OCI-LY7 (cell line): ENCODE results near the gene CR2. TPM values are rescaled to one million over a fixed set of nuclear protein-coding genes. Genes with fewer than 3 reads are reported as not detected.

ENCODE experiments used
- BruUV-seq: library from RNA; stranded (reverse); fragments of 400-500 nt; replicated peaks from 2 replicates; lab custom pipeline; 2021; lab: Mats Ljungman, UMichigan
- CTCF ChIA-PET: fragments of 300-600 bp; sonication (Branson Sonifier 250); formaldehyde crosslinking; loops from one replicate; lab custom pipeline; 2022; ENCODE audit warnings: antibody characterized with exemption; ENCODE audit not compliant: unreplicated experiment; lab: Charles Lee
- POLR2A ChIA-PET: fragments of 300-600 bp; sonication (Branson Sonifier 250); formaldehyde crosslinking; loops from one replicate; lab custom pipeline; 2022; ENCODE audit warnings: antibody characterized with exemption; lab: Charles Lee
- DNase-seq: peaks from one replicate; pipeline ENCODE4 v3.0.0-alpha.2; 2015; ENCODE audit warnings: low spot score
- H2AFZ ChIP-seq: fragments of 200-600 bp; sonication (generic), shearing (Covaris generic); 2 replicates; pipeline ENCODE4 v1.6.1; 2014; ENCODE audit warnings: mild to moderate bottlenecking, antibody characterized with exemption, low read length, moderate library complexity
- H3K27ac ChIP-seq: fragments of 200-600 bp; sonication (generic); 2 replicates; pipeline ENCODE4 v1.5.1; 2014; ENCODE audit warnings: mixed run types, low read depth, mild to moderate bottlenecking, moderate library complexity, low read length, inconsistent platforms; ENCODE audit not compliant: poor library complexity, severe bottlenecking
- H3K36me3 ChIP-seq: fragments of 200-600 bp; sonication (generic); 2 replicates; pipeline ENCODE4 v1.6.1; 2014; ENCODE audit warnings: mild to moderate bottlenecking, antibody characterized with exemption, low read length, moderate library complexity, mixed read lengths; ENCODE audit not compliant: insufficient read depth
- H3K4me1 ChIP-seq: fragments of 200-600 bp; sonication (generic); 2 replicates; pipeline ENCODE4 v1.5.1; 2014; ENCODE audit warnings: mild to moderate bottlenecking, low read length; ENCODE audit not compliant: insufficient read depth, poor library complexity, severe bottlenecking
- H3K4me2 ChIP-seq: fragments of 200-600 bp; sonication (generic); 2 replicates; pipeline ENCODE4 v1.6.1; 2014; ENCODE audit warnings: mild to moderate bottlenecking, low read length
- H3K4me3 ChIP-seq: fragments of 200-600 bp; sonication (generic); 2 replicates; pipeline ENCODE4 v1.5.1; 2014; ENCODE audit warnings: mild to moderate bottlenecking, low read depth, low read length; ENCODE audit not compliant: poor library complexity, severe bottlenecking
- H3K79me2 ChIP-seq: fragments of 200-600 bp; sonication (generic); 2 replicates; pipeline ENCODE4 v1.6.1; 2016; ENCODE audit warnings: low read depth, mild to moderate bottlenecking, low read length, moderate library complexity, mixed read lengths; ENCODE audit not compliant: insufficient read depth
- H3K9me2 ChIP-seq: fragments of 200-600 bp; sonication (generic); 2 replicates; pipeline ENCODE4 v1.6.1; 2016; ENCODE audit warnings: mild to moderate bottlenecking, low read length, mixed read lengths; ENCODE audit not compliant: insufficient read depth
- H3K9me3 ChIP-seq: fragments of 200-600 bp; sonication (generic); 2 replicates; pipeline ENCODE4 v1.6.1; 2014; ENCODE audit warnings: mild to moderate bottlenecking, mixed run types, low read length, mixed read lengths
- H4K20me1 ChIP-seq: fragments of 200-600 bp; sonication (generic); 2 replicates; pipeline ENCODE4 v1.6.1; 2014; ENCODE audit warnings: mild to moderate bottlenecking, antibody characterized with exemption, low read length, moderate library complexity, mixed read lengths; ENCODE audit not compliant: insufficient read depth
- CTCF ChIP-seq: fragments of 200-600 bp; sonication (generic); conservative IDR thresholded peaks from 2 replicates; pipeline ENCODE4 v1.5.1; 2014; ENCODE audit warnings: mild to moderate bottlenecking, antibody characterized with exemption, low read length, moderate library complexity, mixed read lengths
- EZH2phosphoT487 ChIP-seq: fragments of 200-600 bp; sonication (generic); IDR thresholded peaks from 2 replicates; pipeline ENCODE4 v1.6.1; 2018; ENCODE audit warnings: low read depth, borderline replicate concordance, mild to moderate bottlenecking, mixed run types, antibody characterized with exemption, low read length, moderate library complexity, mixed read lengths
- intact Hi-C: fragments of 100-400 bp; cut with micrococcal nuclease; formaldehyde crosslinking; loops from one replicate; pipeline ENCODE4 v1.10.0; 2022; ENCODE audit not compliant: unreplicated experiment
- total RNA-seq, 2 experiments: library from RNA; depleted of rRNA in 1 of 2; stranded (reverse); fragments of >200 nt in 1 of 2; shearing (Covaris generic) in 1 of 2; gene quantifications; 2 replicates each; pipeline ENCODE4 v1.2.3, GENCODE V29; 2014 to 2022

CR2 gene
- total RNA-seq, 2 experiments from 2014 or later, result 4.4 to 13.5 TPM

GRCh38 chr1:207486198-207486597, 32.1 kb downstream of the CR2 start:
- H2AFZ ChIP-seq, result no peak overlapping the region
- no peaks in the 10 kb centered on the region for H3K9me2 ChIP-seq
- H3K36me3 ChIP-seq, result no peaks in the 10 kb centered on the region
- H4K20me1 ChIP-seq, result no peaks in the 10 kb centered on the region
- no peaks in the 10 kb centered on the region for H3K79me2 ChIP-seq
- intact Hi-C loops, result no loop called here
- no peak for TF ChIP-seq CTCF
- no peak for TF ChIP-seq EZH2phosphoT487
- ChIA-PET POLR2A (no interaction called here), CTCF (no interaction called here)
- no peaks in the 10 kb centered on the region for H3K4me1 ChIP-seq
- H3K4me2 ChIP-seq, result no peak overlapping the region
- no TSS peak for BruUV-seq
- no peak overlapping the region for H3K27ac ChIP-seq
- no peak for DNase-seq
- H3K4me3 ChIP-seq, result no peak overlapping the region
- no peaks in the 10 kb centered on the region for H3K9me3 ChIP-seq

DNA sequence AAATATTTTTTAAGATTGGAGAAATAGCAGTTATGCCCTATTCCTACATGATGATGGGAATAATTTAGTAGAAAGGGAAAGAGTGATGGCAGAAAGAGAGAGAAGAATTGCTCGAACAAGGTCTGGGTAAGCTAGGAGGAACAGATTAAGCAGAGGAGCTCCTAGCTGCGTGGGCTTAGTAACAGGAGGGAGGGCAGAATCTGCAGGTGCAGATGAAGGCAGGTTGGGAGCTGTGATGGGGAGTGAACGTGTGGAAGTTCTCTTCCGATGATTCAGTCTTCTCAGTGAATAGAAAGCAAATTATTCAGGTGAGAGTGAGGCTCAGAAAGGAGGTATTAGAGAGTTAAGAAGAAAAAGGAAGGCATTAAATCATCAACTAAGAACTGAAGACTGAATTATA, 33.5 kb downstream of the CR2 start:
- POLR2A ChIA-PET, result interaction anchor here (1.3 to 1.7 kb wide), 2 partner anchors 27 to 82 kb away, joined by 3 to 6 read pairs; no protein-coding TSS in a partner anchor
- intact Hi-C loops, result no loop called here

More for the DNA sequence above, 33.5 kb downstream of the CR2 start:
- no peaks in the 10 kb centered on the region for H3K36me3 ChIP-seq
- H2AFZ ChIP-seq, result no peak overlapping the region
- TF ChIP-seq CTCF, result no peak
- no peak for TF ChIP-seq EZH2phosphoT487
- H3K9me2 ChIP-seq, result no peaks in the 10 kb centered on the region
- H4K20me1 ChIP-seq, result no peaks in the 10 kb centered on the region
- DNase-seq, result no peak
- H3K9me3 ChIP-seq, result no peaks in the 10 kb centered on the region
- CTCF ChIA-PET, result no interaction called here
- no peak overlapping the region for H3K4me2 ChIP-seq
- BruUV-seq, result no TSS peak
- no peaks in the 10 kb centered on the region for H3K79me2 ChIP-seq
- H3K4me3 ChIP-seq, result no peak overlapping the region
- no peaks in the 10 kb centered on the region for H3K4me1 ChIP-seq
- H3K27ac ChIP-seq, result no peak overlapping the region
